Tibial artery (tissue), 4 donors: ENCODE measurements around the gene KRTAP22-2.

Source experiments
- DNase-seq, 2 donors: peaks; one replicate each; pipeline ENCODE4 v3.0.0-alpha.2; 2019
- H3K27ac ChIP-seq, 2 donors: fragments of 200-600 bp; sonication (generic) in 1 of 2; 1 replicate in 1 of 2; 2 replicates in 1 of 2; pipeline ENCODE4 v1.5.1; 2018 to 2019; ENCODE audit warnings: mild to moderate bottlenecking in 1 of 2
- H3K27me3 ChIP-seq, 2 donors: fragments of 200-600 bp; sonication (generic) in 1 of 2; one replicate each; pipeline versions ENCODE4 v1.5.1 to v1.6.0; 2016 to 2019
- H3K36me3 ChIP-seq, 3 donors: fragments of 200-600 bp; sonication (generic) in 2 of 3; one replicate each; pipeline ENCODE4 v1.5.1; 2016 to 2019; ENCODE audit warnings: mild to moderate bottlenecking in 2 of 3
- H3K4me1 ChIP-seq, 4 donors: fragments of 200-600 bp; sonication (generic) in 2 of 4; 1 replicate in 3 of 4; 2 replicates in 1 of 4; pipeline ENCODE4 v1.5.1; 2016 to 2019
- H3K4me3 ChIP-seq, 2 donors: fragments of 200-600 bp; sonication (generic) in 1 of 2; 1 replicate in 1 of 2; 2 replicates in 1 of 2; pipeline ENCODE4 v1.5.1; 2018 to 2019; ENCODE audit warnings: mild to moderate bottlenecking in 2 of 2
- H3K9me3 ChIP-seq, 3 donors: fragments of 200-600 bp; sonication (generic) in 1 of 3; one replicate each; pipeline ENCODE4 v1.5.1; 2016 to 2019
- intact Hi-C: fragments of 100-400 bp; cut with DNase I; formaldehyde crosslinking; loops from one replicate; pipeline ENCODE4 v1.15.0; 2023; ENCODE audit warnings: low total_unique reads
- TF ChIP-seq, protein P1 (sequence below), 2 experiments: fragments of 200-600 bp in 1 of 2; fragments of 450-650 bp in 1 of 2; IDR thresholded peaks; one replicate each; pipeline ENCODE4 v1.5.1; 2017 to 2019; ENCODE audit warnings: antibody characterized with exemption in 2 of 2, mild to moderate bottlenecking in 1 of 2, moderate library complexity in 1 of 2

KRTAP22-2 gene

DNA sequence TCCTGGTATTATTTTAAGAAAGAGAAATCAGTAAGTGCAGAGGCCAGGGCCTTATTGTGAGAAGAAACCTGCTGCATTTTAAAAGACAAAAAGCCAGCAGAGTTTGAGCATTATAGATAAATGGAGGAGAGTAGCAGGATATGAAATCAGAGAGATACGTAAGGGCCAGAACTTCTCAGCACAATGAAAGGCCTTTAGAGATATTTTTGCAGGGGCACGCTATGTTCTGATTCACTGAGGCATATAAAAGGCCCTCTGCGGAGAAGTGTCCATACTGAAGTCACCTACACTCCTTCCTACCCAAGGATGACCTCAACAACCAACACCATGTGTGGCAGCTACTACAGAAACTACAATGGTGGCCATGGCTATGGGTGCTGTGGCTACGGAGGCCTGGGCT, 1.9 kb upstream of the KRTAP22-2 start, which contains the start of gene KRTAP6-3:
KRTAP6-3 (plus strand) TSS at position 301 of the 400 bp plus-strand sequence; CDS start at position 307, 6 bp downstream.
- Histone ChIP-seq H3K27ac (no peak within 1 kb of the TSS), H3K4me3 (no peak within 1 kb of the TSS), H3K4me1 (no peaks in the 10 kb centered on the region), H3K27me3 (no peaks in the 10 kb centered on the region), H3K36me3 (no peaks in the 10 kb centered on the region), H3K9me3 (no peaks in the 10 kb centered on the region)
- no peak for DNase-seq
- intact Hi-C loops = no loop called here
- TF ChIP-seq, protein P1, sequence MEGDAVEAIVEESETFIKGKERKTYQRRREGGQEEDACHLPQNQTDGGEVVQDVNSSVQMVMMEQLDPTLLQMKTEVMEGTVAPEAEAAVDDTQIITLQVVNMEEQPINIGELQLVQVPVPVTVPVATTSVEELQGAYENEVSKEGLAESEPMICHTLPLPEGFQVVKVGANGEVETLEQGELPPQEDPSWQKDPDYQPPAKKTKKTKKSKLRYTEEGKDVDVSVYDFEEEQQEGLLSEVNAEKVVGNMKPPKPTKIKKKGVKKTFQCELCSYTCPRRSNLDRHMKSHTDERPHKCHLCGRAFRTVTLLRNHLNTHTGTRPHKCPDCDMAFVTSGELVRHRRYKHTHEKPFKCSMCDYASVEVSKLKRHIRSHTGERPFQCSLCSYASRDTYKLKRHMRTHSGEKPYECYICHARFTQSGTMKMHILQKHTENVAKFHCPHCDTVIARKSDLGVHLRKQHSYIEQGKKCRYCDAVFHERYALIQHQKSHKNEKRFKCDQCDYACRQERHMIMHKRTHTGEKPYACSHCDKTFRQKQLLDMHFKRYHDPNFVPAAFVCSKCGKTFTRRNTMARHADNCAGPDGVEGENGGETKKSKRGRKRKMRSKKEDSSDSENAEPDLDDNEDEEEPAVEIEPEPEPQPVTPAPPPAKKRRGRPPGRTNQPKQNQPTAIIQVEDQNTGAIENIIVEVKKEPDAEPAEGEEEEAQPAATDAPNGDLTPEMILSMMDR (IDR thresholded peaks at IDR 0.05) = no peak

DNA sequence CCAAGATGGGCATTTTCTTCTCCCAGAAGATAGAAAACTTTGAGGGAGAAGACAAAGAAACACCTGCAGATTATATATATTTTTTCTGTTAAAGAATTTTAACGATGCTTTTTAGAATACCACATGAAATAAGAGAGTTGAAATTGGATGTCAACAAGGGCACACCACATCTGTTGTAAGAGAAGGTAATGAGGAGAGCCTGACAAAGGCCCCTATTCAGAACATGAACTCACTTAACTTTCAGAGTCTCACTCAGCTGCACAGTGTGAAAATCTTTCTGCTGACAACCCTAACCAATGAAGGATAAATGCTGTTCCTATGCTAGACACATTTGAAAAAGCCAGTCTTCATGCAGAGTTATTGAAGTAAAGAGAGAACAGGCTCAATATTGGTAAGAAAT, 7.3 kb downstream of the KRTAP22-2 start:
- H3K27me3 ChIP-seq = no peaks in the 10 kb centered on the region
- H3K9me3 ChIP-seq = no peaks in the 10 kb centered on the region
- no peak for DNase-seq
- TF ChIP-seq, protein P1 (IDR thresholded peaks at IDR 0.05) = no peak
- H3K4me1 ChIP-seq = no peaks in the 10 kb centered on the region
- no peaks in the 10 kb centered on the region for H3K36me3 ChIP-seq
- H3K27ac ChIP-seq = no peak overlapping the region
- intact Hi-C loops = no loop called here
- no peak overlapping the region for H3K4me3 ChIP-seq

DNA sequence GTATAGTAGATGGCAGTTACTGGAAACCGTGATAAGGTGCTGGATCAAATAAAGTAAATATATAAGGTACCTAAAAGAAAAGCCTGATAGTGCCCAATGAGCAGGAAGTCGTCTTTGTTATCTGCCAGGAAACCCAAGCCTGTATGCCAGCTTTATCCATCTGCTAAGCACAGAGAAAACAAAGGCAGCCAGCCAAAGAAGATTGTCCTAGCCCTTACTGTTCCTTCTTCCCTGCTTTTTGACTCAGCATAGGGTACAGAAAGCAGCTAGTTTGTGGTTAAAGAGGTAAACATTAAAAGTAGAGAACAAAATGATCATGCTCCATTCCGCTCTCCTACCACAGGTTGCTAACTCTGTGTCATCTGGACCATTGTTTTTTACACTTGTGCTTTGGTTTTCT, 10.1 kb downstream of the KRTAP22-2 start:
- Histone ChIP-seq H3K27ac (no peak overlapping the region), H3K4me3 (no peak overlapping the region), H3K4me1 (no peaks in the 10 kb centered on the region), H3K27me3 (no peaks in the 10 kb centered on the region), H3K36me3 (no peaks in the 10 kb centered on the region), H3K9me3 (no peaks in the 10 kb centered on the region)
- DNase-seq = no peak
- intact Hi-C loops = no loop called here
- TF ChIP-seq, protein P1 (IDR thresholded peaks at IDR 0.05) = no peak

DNA sequence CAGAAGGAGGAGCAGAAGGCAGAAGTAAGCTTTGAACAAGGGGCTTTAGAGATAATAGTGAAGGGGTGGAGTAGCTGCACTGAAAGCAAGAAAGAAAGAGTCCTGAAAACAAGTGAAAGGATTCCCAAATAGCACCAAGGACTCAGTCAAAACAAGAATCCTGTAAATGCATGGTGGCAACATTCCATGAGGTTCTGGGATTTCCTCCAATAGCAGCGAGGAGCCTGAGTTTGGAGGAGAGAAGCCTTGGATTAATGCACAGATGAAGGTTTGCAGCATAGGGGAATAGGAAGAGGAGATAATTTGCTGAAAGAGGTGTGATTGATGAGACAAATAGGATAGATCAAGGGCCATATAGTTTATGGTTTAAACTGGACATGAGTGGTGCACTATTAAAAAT, 10.9 kb downstream of the KRTAP22-2 start:
- no peaks in the 10 kb centered on the region for H3K9me3 ChIP-seq
- no peak overlapping the region for H3K4me3 ChIP-seq
- no peaks in the 10 kb centered on the region for H3K36me3 ChIP-seq
- no peak for DNase-seq
- intact Hi-C loops = no loop called here
- TF ChIP-seq, protein P1 (IDR thresholded peaks at IDR 0.05) = no peak
- no peak overlapping the region for H3K27ac ChIP-seq
- no peaks in the 10 kb centered on the region for H3K4me1 ChIP-seq
- no peaks in the 10 kb centered on the region for H3K27me3 ChIP-seq

DNA sequence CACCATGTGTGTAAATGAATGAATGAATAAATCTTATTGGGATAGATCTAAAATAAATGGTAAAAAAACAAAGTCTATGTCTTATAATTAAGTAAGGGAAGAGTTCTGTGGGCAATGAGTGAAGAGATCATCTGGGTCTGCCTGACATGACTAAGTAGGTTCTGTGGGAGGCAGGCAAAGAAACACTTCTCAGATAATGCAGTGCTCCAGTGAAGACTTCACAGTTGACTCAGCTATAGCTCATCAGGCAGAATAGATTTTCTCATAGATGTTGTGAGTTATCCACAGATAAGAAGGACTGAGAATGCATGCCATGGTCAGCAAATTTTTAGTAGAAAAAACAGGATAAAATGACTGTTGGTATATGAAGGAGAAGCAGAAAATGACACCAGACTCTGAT, 12.4 kb downstream of the KRTAP22-2 start:
- no peaks in the 10 kb centered on the region for H3K27me3 ChIP-seq
- no peak overlapping the region for H3K27ac ChIP-seq
- no peaks in the 10 kb centered on the region for H3K36me3 ChIP-seq
- no peaks in the 10 kb centered on the region for H3K4me1 ChIP-seq
- H3K9me3 ChIP-seq = no peaks in the 10 kb centered on the region
- DNase-seq = no peak
- H3K4me3 ChIP-seq = no peak overlapping the region
- intact Hi-C loops = no loop called here
- TF ChIP-seq, protein P1 (IDR thresholded peaks at IDR 0.05) = no peak

DNA sequence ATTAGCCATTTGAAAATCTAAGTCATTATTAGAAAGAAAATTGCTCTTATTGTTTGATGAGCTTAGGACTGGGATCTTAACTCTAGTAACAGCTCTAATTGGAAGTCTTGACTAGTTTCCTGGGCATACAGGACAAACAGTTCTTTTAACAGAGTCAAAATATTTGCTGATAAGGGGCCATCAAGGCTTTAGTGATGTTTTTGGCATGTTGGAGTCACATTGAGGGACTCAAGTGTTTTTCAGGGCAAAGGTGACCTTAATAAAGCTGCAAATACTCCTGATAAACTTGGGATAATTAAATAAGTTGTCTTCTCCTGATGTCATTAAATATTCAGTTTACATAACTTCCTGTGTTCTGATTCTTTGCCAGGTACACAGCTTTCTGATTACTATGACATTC, 22.6 kb downstream of the KRTAP22-2 start:
- intact Hi-C loops = no loop called here
- Histone ChIP-seq H3K36me3 (no peaks in the 10 kb centered on the region), H3K4me1 (no peaks in the 10 kb centered on the region), H3K9me3 (no peaks in the 10 kb centered on the region), H3K27ac (no peak overlapping the region), H3K27me3 (no peaks in the 10 kb centered on the region), H3K4me3 (no peak overlapping the region)
- no peak for DNase-seq
- TF ChIP-seq, protein P1 (IDR thresholded peaks at IDR 0.05) = no peak
